GM19043 (cell line): ENCODE data around the gene ALDH4A1.

ENCODE experiments used
- ATAC-seq: cut with Tn5 transposase; IDR thresholded peaks from one replicate; pipeline ENCODE4 v1.9.1; 2021; ENCODE audit warnings: low read depth; ENCODE audit not compliant: unreplicated experiment

The ALDH4A1 gene, protein sequence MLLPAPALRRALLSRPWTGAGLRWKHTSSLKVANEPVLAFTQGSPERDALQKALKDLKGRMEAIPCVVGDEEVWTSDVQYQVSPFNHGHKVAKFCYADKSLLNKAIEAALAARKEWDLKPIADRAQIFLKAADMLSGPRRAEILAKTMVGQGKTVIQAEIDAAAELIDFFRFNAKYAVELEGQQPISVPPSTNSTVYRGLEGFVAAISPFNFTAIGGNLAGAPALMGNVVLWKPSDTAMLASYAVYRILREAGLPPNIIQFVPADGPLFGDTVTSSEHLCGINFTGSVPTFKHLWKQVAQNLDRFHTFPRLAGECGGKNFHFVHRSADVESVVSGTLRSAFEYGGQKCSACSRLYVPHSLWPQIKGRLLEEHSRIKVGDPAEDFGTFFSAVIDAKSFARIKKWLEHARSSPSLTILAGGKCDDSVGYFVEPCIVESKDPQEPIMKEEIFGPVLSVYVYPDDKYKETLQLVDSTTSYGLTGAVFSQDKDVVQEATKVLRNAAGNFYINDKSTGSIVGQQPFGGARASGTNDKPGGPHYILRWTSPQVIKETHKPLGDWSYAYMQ

DNA sequence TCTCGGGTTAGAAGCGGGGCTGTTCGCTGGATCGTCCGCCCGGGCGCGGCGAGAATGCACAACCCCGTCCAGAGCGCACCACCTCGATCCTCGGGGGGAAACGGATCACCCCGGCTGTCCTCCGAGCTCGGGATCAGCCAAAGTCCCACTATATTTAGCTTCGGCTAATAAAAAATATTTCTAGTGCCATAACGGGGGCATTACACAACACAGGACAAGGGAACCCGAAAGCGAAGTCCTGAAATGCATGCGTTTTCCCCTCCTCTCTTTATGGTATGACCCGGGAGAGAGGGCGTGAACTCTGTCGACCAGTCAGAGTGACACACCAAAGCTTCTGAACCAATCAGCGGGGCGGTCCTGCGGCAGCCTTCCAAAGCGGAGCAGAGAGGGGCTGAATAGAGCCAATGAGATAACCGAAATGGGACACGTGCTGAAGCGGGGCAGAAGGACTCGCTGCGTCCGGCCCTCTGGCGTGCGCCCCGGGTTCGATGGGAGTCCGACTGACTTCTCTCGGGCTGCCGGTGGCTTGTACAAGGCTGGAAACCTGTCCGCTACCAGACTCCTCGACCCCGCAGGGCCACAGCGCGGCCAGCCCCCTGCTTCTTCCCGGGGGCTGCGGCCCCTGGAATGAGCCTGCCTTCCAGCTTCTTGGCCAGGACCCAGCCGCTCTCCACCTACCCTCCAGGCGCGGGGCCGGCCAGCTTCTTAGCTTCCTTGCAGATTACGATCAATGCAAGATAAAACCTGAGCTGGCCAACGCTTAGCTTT lies at the start of gene ALDH4A1:
Gene ALDH4A1 (minus strand): TSS at position 33 of the 768 bp plus-strand sequence. CDS start 32 bp downstream, at position 1.
- ATAC-seq: peak; percentile 97

DNA sequence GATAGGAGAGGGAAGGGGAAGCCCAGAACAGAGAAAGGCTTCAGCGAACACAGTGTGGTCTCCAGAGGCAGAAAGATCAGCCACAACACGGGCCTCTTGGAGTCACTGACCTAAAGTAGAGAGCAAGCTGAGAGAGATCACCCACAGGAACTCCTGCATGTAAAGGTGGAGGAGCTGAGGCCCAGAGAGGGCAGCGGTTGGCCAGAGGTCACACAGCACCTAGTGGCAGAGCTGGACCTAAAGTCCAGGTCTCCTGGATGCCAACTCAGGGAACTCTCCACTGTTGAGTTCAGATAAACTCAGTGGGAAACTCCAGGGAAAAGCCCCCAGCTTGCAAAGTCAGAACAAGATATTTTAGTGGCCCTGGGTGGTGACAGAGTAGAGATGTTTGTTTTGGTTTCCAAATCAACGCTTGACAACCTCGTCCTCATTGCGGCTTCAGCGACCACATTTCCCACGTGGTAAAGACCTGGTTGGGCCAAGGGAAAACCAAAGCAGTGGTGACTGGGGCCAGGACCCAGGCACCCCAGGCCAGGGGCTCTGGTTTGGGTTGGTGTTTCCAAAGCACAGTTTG lies 49.5 kb upstream of the ALDH4A1 start:
- no peak for ATAC-seq

DNA sequence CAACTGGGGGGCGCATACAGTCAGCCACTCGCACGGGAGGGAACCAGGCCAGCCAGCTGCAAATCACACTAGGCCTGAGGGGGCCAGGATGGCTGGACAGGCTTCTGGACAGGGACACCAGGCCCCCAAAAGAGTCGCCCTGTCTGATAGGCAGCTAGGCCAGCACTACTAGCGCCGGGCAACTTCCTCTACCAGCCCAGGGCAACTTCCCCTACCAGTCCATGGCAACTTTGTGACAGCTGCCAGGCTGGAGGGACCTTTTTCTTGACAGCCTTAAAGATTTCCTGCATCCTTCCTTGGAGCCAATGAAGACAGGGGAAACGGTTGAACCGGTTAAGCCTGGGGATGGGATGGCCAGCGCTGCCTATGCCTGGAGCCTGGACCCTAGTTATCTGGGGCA lies 49.1 kb upstream of the ALDH4A1 start:
- ATAC-seq: no peak

DNA sequence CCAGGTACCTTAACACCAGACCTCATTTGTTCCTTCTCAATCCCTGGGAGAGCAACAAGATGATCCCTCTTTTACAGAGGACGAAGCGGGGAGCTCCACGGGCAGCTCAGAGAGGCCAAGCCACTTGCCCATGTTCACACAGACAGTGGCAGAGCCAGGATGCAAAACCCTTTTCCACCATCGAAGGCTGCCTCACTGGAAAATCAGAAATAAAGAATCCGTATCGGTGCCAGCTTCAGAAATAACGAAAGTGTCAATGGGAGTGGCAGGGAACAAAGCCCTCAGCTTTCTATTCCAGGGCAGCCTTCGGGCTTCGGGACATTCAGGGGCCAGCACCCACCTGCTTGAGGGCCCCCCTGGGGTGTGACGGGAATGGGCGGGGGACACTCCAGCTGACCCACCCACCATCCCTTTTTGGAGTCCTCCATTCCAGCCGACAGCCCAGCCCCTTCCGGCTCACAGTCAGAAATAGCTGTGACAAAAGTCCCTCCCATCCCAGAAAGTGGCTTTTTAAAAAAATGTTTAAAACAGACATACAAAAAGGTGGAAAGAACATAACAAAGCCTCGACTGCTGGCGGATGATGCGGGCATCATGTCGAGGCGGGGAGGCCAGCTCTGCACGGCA lies 48.2 kb upstream of the ALDH4A1 start:
- no peak for ATAC-seq

DNA sequence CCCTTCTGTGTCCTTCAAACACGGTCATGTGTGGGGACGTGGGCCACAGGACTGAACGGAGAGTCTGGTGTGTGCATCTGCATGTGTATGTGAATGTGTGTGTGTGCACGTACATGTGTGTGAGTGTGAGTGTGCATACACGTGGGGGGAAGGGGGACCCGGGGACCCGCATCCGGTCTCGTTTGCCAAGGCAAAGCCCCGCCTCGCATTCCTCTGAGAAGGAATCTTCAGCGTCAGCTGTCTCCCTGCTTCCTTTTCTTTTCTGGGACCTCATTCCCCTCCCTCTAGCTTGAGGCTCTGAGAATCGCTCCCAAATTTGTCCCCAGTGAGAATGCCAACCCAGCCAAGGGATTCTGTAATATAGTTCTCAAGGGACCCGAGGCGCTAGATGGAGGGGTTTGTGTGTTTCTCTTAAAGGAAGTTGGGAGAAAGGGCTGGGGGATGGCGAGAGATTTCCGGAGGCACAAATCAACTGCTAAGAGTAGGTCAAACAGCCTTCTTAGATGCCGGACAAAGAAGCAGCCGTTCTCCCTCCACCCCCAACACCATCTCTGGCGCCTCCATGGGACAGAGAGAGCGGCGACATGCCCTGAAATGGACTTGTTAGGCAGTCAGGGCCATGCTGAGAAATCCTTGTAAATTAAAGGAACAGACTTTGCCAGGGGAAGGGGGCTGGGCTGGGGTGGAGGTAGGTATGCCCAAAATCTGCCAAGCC lies 47.5 kb upstream of the ALDH4A1 start:
- no peak for ATAC-seq

DNA sequence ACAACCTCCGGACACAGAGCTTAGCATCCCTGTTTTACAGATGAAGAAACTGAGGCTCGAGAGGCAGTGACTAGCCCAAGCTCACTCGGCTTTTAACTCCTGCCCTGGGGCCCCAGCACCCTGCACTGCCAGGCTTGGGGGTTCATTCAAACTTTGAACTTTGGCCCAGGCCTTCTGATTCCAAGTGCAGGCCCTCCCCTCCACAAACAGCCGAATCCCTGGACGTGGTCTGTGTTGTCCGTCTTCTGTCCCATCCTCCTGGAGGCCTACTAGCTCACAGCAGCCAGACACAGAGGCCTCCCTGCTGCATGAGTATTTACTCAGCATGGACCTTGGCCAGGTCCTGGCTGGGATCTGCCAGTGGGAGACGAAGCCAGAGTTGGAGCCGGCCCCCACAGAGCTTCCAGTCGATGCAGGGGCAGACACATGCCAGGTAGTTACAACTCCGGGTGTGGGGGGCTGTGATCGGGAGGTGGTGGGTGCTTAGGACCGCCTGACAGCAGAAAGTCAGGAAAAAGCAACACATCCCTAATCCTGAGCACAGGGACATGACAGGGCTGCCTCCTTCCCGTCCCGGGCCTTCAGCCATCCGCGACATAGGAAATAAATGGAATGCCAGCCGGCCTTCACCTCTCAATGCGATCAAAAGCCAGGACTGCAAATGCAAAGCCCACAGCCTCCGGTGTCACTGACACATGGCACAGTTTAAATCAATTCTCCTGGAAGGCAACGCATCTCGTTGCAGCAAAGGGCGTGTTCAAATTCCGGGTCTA lies 46.7 kb upstream of the ALDH4A1 start:
- no peak for ATAC-seq

DNA sequence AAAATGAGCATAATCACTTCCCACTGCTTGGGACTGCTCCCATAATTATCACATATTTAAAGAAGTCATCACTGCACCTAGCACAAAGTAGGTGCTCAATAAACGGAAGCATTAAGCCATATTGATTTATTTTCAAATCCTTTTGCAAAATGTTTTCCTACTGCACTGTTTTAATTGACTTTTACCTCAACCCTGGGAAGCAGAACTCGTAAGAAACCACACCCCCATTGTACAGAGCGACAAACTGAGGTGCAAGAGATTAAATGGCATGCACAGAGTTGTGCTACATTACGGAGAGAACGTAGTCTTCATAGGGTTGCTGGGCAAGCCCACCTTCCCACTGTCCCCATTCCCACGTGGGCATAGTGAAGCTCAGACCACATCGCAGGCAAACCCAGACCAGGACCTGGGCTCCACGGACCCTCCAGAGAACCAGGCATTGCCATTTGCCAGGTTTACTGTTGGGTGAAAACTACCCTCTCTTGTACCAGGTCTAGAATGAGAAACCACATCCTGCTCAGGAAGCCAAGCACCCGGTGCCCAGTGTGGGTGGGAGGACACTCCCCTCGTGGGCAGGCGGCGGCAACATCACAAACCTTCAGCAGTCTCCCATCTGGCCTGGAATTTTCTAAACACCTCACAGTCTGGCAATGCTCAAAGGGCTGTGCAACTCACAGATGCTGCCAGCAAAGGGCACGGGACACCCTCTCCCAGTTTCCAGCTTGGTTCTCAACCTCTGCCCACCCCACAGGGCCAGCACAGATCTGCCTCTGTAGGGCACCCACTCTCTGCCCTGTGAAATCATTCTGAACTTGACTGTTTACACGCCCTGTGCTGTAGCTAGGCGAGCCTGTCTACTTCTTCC lies 45.9 kb upstream of the ALDH4A1 start:
- ATAC-seq: no peak

DNA sequence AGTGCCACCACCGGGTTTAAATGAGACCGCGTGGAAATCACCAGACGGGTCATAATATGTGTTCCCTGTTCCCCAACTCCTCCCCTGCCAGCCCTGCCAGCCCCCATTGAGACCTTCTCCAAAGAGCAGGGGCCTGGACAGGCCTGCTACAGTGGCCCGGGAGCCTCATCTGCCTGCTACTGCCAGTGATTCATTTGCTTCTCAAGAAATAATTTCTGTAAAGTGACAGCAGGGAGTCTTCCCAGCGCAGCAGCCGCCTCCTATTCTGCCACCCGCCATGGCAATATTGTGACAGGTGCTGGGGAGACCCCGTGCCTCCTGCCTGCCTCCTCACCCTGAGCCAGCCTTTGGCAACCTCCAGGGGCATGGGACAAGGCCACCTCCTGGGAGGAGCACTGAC lies 45.2 kb upstream of the ALDH4A1 start:
- no peak for ATAC-seq

DNA sequence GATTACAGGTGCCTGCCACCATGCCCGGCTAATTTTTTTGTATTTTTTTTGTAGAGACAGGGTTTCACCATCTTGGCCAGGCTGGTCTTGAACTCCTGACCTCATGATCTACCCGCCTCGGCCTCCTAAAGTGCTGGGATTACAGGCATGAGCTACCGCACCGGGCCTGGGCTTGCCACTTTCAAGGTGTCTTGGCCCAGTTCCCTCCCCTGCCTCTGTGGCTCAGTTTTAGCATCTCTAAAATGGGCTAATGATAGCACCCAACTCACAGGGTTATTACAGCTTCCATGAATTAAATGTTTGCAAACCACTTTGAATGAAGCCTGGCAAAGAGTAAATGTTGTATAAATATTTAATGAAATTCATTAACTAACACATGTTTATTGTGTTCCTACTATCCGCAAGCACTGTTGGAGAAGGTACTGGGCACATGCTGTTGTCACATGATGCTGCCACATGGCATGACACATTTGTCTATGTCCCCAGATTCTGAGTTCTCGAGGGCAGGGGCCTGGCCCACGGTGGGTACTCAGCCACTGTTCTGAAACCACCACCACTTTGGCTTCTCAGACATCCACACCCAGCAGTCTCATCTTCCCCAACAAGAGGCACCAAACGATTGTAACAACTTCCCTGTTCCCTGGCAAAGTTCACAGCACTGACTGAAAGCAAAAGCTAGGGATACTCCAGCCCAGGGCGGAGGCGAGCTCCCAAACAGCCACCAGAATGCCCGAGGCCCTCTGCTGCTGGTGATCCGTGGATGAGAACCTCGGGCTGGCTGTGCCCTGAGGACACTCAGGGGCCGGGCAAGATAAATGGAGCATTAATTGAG lies 44.4 kb upstream of the ALDH4A1 start:
- no peak for ATAC-seq

DNA sequence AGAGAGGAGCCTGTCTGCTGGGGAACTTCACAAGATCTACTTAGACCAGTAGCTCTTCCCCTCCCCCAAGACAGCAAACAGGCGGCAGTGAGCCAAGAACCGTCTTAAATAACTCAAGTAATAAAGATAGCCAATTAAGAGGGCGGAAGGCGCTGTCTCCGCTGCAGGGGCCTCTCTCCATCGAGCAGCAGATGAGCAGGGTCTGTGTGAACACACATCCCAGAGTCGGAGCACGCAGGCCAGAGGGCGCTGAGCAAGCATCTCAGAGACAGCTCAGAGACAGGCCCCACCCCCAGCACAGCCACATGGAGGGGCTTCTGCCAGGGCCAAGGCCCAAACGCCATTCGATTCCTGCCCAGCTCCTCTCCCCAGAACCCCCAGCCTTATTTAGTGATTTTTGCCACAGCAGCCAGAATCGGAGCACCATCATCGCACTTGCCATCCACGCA lies 43.1 kb upstream of the ALDH4A1 start:
- no peak for ATAC-seq

DNA sequence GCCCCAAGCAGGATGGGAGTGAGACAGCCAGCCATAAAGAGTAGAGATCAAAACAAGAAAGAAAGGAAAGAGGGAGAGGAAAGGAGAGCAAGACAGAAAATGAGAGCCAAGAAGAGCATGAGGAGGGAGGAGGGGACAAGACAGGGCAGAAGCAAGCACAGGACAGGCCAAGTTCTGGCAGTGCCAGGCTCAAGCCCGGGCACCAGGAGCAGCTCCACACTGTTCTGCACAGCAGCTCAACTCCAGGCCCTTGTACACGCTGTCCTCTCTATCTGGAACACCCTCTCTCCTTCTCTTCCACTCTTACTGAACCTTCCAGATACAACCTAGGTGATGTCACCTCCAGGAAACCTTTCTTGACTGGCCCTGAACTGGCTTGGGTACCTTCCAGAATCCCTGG lies 42.5 kb upstream of the ALDH4A1 start:
- no peak for ATAC-seq

DNA sequence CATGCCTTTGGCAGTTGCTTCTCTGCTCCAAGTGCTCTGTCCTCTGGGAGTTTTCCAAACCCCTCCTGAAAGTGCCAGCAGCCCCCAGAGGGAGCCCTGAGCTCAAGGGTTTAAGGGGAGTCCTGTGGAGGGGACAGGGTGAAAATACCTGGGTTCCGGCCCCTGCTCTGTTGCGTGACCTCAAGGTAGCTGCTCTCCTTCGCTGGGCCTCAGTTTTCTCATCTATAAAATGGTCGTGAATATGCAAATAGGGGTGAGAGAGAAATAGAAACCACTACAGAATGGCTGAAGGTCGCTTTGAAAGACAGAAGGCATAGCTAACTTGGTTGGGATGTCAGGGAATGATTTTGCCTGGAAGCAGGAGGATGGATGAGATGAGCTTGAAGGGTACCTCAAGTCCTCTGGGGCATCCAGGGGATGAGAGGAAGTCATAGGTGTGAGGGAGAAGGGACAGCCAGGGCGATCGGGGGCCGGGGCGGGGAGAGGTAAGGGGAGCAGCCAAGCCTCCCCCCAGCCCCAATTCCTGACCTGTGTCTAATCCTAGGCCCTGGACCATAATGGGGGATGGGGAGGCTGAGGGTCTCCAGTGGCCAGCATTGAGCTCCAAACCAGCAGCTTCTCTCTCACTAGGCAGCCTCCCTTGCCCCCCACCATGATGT lies 41.7 kb upstream of the ALDH4A1 start:
- ATAC-seq: no peak

DNA sequence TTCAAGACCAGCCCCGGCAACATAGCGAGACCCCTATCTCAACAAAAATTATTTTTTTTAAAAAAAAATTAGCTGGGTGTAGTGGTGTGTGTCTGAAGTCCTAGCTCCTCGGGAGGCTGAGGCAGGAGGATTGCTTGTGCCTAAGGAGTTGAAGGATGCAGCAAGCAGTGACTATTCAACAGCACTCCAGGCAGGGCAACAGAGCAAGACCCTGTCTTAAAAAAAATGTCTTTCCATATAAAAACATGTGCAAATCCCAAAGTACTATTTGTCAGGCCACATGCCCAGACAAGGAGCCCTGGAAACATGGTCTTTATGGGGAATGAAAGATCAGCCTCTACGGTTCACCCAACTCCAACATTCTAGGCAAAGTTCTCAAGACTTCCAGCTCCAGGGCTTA lies 40.8 kb upstream of the ALDH4A1 start:
- no peak for ATAC-seq

DNA sequence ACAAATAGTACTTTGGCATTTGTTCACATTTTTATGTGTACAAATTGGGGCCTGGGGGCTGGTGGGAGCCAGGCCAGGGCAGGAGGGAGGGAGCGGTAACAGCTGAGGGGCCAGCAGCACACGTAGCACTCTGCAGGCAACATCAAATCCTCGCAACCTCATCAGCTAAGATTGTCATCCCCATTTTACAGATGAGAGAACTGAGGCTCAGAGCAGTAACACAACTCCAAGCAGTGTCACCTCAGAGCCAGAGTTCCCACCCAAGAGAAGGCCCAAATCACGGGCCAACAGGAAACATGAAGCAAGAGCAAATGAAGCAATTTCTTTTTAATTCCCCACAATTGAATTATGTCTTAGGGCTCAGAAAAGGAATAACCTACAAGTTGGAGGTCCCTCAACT lies 40.0 kb upstream of the ALDH4A1 start:
- no peak for ATAC-seq

DNA sequence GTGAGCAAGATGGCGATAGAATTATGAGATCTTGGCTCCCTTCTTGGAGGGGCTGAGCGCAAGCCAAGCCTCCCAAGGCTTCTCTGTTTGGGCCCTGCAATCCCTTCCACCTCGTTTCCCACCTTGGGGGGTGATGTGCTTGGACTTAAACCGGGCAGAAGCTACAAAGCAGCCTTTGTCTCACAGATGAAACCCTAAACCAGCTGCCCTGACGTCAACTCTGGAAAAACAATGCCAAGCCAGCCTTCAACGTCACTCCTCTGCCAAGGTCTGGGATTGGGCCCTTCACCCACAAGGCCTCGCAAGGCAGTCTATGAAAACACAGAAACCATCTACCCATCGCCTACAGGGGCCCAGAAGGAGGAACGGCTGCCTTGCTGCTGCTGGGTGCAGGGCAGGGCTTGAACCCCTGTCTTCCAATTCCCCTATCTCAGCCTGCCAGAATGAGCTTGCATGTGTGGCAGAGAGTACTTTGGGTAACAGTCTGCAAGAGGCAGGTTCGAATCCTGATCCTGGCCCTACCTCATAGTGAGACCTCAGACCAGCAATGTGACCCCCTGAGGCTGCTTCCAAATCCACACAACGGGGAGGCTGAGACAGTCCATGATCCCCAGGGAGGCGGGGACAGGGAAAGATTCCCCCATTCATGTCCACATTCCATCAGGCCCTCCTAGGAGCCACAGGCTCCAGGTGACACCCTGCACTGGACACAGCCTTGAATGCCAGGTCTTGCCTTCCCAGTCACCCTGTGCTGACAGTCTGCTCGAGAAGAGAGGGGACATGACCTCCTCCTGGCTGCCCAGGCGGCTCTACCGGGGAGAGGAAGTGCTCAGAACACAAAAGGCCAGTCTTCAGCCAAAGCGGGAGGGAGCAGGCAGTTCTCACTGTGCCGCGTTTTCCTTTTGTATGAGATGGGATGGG lies 39.1 kb upstream of the ALDH4A1 start:
- no peak for ATAC-seq
